PC-9 (cell line): ENCODE results near the gene RPS8.

Experiments
- EZH2 ChIP-seq: fragments of 200-600 bp; sonication (generic); IDR thresholded peaks from 2 replicates; pipeline ENCODE4 v1.8.0; 2017; ENCODE audit warnings: antibody characterized with exemption, low read depth
- TF ChIP-seq, protein P1 (sequence below): fragments of 200-600 bp; sonication (generic); conservative IDR thresholded peaks from 2 replicates; pipeline ENCODE4 v1.6.1; 2017; ENCODE audit warnings: mixed run types, antibody characterized with exemption, mild to moderate bottlenecking, moderate library complexity

DNA sequence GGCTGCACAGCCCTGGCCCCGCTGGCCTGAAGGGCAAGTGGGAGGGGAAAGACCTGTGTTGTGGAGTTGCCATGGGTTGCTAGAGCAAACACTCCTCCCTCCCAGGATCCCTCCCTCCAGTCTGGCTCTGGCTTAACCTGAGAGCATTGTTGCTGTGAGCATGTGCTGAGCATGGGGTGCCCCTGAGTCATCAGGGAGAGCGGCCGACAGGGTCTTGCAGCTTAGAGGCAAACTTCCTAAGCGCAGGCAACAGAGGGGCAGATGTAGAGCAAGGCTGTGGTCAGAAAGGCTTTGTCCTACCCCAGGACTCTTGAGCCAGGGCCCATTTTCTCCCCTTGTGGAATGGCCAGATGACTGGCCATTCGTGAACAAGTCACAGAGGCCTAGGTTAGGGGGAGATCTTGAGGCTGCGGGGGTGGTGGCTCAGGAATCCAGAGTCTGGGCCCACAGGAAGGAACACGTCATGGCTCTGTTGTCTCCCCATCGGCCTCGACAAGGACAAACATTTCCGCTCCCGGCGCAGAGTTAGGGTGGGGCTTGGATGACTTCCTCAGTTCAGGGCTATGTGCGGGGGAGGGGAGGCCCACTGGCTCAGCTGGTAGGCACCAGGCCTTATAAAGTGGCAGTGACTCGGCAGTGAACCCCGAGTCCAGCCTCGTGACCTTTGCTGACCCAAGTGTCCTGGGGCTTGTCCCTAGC is 32.2 kb downstream of the RPS8 start:
- TF ChIP-seq EZH2: no peak
- TF ChIP-seq, protein P1, sequence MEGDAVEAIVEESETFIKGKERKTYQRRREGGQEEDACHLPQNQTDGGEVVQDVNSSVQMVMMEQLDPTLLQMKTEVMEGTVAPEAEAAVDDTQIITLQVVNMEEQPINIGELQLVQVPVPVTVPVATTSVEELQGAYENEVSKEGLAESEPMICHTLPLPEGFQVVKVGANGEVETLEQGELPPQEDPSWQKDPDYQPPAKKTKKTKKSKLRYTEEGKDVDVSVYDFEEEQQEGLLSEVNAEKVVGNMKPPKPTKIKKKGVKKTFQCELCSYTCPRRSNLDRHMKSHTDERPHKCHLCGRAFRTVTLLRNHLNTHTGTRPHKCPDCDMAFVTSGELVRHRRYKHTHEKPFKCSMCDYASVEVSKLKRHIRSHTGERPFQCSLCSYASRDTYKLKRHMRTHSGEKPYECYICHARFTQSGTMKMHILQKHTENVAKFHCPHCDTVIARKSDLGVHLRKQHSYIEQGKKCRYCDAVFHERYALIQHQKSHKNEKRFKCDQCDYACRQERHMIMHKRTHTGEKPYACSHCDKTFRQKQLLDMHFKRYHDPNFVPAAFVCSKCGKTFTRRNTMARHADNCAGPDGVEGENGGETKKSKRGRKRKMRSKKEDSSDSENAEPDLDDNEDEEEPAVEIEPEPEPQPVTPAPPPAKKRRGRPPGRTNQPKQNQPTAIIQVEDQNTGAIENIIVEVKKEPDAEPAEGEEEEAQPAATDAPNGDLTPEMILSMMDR: no peak
